Vagina (tissue), 2 donors: ENCODE data around the gene TBX3.

Experiments
- CTCF ChIP-seq, 3 experiments: fragments of 450-650 bp in 2 of 3; fragments of 200-600 bp in 1 of 3; sonication (generic) in 1 of 3; IDR thresholded peaks; one replicate each; pipeline ENCODE4 v1.5.1; 2017 to 2019; ENCODE audit warnings: antibody characterized with exemption in 3 of 3, mild to moderate bottlenecking in 2 of 3, moderate library complexity in 2 of 3
- POLR2A ChIP-seq, 2 donors: fragments of 450-650 bp; IDR thresholded peaks; one replicate each; pipeline ENCODE4 v1.6.1; 2017; ENCODE audit warnings: antibody characterized with exemption in 2 of 2, mild to moderate bottlenecking in 2 of 2, moderate library complexity in 2 of 2

DNA sequence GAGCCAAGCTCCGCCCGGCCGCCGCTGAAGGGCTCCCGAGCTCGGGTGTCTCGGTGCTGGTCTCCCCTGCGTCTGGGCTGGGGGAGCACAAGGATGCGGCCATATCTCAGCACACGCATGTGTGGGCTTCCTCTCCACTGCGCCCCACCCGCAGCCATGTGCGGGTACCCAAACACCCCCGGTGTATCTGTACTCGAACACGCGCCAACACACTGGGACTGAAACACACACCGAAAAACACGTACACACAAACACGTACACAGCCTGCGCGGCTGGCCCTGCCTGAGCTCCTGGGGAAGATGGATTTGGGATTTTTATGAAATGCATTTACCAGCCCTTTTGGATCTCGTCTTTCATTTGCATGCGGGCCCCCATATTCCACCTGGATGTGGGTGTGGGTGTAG lies 897 bp upstream of the TBX3 start:
- TF ChIP-seq POLR2A (IDR thresholded peaks at IDR 0.05) (no peak), CTCF (IDR thresholded peaks at IDR 0.05) (no peak)
